NCI-H187 treated with DMSO at 0.1 percent for 48 hours (cell line): ENCODE data around the gene TET1.
"Not testable (repeated sequence)": the region's sequence is repeated elsewhere in the genome, so short reads cannot be mapped to it uniquely, and the experiment has no call there.

Experiments
- DNase-seq: peaks from one replicate; lab custom pipeline; 2025; lab: John Stamatoyannopoulos, UW

TET1 gene

DNA sequence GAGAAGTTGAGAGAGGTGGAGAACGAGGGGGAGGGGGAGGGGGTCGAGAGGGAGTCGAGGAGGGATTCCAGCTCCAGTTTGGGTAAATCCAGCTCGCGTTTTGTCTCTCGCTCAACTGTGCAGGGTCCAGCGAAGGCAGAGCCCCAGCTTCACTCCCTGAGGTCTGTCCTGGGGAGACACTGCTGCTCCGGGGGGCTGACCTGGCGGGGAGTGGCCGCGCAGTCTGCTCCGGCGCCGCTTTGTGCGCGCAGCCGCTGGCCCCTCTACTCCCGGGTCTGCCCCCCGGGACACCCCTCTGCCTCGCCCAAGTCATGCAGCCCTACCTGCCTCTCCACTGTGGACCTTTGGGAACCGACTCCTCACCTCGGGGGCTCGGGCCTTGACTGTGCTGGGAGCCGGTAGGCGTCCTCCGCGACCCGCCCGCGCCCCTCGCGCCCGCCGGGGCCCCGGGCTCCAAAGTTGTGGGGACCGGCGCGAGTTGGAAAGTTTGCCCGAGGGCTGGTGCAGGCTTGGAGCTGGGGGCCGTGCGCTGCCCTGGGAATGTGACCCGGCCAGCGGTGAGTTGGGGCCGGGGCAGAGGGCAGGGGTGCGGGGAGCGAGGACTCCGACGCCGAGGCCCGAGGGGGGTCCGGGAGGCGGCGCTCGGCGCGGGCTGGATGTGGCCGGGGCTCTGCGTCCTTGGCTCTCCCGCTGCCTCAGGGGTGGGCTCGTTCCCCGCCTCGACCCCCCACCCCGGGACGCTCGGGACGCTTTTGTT lies at the start of gene TET1:
Gene TET1 (plus strand): TSS at position 152 of the 757 bp plus-strand sequence. CDS start 12,002 bp downstream, outside the sequence.
- no peak for DNase-seq

DNA sequence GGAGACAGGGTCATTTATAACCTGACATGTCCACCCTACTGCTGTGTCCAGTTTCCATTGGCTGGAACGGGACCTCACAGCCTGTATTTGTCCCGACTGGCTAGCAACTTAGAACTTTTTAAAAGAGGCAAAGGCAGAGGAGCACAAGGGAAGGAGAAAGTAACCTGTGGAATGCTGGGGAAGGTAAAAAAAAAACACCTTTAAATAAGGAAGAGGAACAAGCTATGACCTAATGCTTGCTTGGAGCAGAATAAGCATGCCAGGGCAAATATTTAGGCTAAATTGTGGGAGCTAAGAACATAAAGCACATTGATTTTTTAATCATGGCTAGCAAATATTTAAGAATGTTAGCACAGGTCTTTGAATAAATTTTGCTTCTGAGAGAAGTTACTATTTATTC lies 43.9 kb upstream of the TET1 start:
- not testable (repeated sequence) for DNase-seq

DNA sequence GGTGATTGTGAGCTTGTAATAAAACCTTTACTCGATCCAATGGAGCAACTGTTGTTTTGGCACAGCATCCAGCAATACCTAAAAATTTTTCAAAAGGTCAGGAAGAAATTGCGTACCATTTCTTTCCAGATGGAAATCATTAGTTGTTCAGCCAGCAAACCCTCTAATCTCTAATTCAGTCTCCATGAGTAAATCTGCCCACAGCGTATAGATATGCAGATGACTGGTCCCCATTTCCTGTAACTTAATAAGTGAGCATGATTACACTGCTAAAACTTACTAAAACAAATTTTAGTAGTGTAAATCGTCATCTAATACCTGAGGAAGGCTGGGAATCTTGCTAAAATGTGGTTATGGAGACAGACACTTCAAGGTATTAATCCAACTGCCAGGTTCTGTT lies 43.4 kb upstream of the TET1 start:
- no peak for DNase-seq

DNA sequence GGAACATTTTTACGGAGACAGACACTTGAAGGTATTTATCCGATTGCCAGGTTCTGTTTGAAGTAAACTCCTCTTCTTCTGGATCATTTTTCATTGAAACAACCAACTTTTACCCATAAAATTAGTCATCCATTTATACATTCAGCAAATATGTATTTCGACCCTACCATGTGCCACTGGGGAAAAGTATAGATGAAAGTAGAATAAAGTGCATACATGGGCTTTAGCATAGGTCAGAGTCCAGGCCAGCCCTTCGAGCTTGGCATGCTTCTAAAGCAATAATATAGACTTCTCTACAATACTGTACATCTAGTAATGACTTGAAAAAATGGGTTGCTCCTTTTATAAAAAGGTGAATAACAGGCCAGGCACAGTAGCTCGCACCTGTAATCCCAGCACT lies 42.9 kb upstream of the TET1 start:
- no peak for DNase-seq

DNA sequence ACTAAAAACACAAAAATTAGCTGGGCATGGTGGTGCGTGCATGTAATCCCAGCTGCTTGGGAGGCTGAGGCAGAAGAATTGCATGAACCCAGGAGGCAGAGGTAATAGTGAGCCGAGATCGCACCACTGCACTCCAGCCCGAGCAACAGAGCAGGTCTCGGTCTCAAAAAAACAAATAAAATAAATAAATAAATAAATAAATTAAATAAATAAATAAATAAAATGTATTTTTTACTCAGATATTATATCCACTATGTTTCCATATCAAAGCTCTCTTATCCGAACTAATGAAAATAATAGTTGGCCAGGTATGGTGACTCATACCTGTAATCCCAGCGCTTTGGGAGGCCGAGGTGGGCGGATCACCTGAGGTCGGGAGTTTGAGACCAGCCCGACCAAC lies 41.5 kb upstream of the TET1 start:
- DNase-seq: not testable (repeated sequence)

DNA sequence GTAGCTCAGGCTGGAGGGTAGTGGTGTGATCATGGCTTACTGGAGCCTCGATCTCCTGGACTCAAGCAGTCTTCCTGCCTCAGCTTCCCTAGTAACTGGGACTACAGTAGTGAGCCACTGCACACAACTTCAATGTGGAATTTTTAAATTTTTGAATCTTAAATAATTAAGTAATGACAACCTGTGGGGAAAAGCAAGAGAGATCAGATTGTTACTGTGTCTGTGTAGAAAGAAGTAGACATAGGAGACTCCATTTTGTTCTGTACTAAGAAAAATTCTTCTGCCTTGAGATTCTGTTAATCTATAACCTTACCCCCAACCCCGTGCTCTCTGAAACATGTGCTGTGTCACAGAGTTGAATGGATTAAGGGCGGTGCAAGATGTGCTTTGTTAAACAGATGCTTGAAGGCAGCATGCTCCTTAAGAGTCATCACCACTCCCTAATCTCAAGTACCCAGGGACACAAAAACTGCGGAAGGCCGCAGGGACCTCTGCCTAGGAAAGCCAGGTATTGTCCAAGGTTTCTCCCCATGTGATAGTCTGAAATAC lies 34.6 kb upstream of the TET1 start:
- DNase-seq: not testable (repeated sequence)

DNA sequence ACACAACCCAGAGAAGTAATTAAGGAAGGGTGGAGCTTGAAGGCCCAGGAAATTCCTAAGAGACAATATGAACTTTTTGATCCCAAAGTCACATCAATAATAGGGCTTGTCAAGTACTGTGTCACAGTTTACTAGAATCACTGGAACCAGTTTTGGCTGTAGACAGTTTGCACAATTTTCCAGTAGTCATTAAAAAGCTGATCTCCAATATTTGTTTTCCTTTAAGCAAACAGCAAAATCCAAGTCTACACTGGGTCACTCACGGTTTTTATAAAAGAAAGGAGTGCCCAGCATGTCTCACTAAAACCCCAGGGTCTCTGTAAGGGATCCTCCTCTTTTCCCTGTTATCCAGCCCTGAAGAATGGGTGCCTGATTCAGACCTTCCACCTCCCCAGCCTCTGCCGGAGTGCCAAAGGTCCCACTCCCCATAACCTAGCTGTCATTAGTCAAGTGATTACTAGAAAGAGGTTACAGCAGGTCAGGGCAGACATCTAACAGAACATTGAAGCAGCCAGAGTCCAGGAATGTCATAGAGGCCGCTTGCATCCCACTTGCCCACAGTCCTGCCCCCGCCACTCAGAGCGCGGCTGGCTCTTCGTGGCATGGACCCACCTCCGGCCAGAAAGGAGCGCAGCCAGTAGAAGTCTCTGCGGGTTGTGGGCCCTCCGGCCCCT lies 33.4 kb upstream of the TET1 start:
- no peak for DNase-seq

DNA sequence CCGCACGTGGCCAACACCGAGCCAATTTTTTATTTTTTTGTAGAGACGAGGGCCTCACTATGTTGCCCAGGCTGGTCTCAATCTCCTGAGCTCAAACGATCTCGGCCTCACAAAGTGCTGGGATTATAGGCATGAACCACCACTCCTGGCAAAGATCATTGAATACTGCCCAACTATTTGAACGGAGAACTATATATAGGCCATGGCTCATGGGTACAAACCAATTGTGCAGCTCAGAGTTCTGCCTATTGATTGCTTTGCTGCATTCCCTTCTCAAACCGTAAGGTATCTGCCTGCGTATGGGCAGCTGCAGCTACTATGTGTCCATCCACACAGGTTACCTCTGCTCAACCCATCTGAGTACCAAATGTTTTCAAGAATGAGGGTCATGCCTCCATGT lies 23.2 kb upstream of the TET1 start:
- DNase-seq: no peak

DNA sequence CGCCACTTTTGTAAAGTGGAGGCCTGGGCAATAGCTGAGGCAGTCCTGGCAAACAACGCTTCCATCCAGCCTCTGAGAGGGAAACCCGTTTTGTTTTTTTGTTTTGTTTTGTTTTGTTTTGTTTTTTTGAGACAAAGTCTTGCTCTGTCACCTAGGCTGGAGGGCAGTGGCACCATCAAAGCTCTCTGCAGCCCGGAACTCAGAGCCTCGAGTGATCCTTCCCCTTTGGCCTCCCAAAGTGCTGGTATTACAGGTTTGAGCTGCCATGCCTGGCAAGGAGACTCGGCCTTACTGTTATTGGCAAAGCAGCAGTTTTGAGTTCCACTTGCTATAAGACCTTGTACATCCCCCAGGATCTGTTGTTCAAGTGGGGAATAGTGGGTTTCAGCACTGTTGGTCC lies 22.3 kb upstream of the TET1 start:
- no peak for DNase-seq

DNA sequence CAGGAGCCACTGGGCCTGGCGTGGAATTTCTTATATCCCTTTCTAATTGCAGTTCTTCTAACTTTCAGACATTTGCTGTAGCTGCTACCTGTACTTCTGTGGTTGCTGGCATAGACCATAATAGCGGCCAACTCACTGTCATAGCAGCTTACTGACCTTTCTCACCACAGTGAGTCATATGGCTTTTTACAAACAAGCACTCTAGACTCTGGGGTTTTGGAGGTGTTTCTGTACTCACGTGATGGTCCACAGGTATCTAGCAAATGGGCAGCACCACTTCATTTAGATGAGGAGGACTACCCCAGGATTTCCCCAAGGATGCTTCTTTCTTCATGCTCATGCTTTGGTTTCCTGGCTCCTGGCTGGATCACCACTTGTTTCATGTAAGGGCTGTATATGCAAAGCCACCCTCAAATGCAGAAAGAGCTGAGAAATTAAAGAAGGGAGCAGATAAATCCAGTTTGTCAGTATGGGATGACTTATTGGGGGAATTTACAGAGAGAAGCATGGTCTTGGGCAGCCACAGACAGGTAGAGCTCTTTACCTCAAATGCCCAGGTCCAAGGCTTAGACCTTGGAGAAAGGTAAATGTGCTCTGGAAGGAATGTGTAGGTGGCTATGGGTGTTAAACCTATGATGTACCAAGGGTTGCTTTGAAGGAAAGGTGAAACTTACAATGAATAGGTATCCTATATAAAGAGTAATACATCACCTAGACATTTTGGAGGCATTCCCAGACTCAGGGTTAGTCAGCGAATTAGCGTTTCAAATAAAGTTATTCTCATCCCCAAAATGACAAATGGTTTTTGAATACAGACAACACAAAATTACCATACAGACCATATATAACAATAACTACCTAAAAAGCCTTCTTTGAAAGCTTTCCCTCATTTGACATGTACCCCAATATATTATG lies 16.9 kb upstream of the TET1 start:
- no peak for DNase-seq

DNA sequence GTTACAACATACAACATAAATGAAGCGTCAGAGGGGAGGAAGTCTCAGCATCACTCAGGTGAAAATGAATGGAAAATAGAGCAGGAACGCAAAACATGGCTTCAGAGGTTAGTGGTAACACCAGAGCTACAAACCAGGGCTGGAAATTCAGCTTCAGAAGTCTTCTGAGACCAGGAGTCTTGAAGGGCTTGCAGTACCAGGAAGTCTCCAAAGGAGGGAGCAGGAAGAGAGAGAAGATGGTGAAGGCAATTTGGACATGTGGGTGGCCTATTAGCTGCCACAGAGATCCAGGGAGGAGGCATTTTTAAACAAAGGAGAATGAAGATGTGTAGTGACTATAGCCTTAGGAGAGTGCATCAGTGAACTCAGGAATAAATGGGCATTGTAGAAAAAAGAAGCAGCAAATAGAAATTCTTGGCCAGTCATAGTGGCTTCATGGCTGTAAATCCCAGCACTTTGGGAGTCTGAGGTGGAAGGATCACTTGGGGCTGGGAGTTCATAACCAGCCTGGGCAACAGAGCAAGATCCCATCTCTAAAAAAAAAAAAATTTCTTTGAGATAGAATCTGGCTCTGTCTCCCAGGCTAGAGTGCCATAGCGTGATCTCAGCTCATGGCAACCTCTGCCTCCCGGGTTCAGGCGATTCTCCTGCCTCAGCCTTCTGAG lies 9.3 kb upstream of the TET1 start:
- peak; percentile 41 for DNase-seq

DNA sequence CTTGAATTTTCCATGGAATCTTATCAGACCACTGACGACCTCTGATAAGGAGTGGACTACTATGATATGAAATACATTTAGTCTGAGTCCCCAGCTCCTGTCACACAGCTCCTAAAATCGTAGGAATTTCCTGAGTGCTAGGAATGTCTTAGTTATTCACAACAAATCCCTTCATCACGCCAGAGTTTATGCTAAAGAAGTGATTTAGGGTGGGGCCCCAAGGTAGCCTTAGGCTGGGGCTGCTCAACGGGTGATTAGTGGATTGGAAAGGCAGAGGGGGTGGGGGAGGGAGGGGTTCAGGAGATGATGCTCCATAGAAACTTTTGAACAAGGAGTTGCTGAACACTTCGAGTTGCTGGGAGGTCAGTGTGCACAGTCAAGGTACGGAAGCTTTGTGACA lies 7.0 kb upstream of the TET1 start:
- DNase-seq: no peak

DNA sequence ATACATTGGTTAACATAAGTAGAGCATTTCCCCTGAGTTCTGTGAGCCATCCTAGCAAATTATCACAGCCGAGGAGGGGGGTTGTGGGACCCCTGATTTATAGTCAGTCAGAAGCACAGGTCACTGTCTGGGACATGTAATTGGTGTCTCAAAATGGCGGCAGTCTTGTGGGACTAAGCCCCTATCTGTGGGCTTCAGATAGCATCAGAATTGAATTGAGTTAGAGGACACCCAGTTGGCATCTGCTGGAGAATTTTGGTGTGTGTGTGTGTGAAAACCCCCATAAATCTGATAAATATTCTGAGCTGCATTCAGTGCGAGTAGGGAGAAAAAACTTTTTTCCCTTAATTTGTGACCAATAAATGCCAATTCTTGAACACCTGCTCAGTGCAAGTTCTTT lies 6.5 kb upstream of the TET1 start:
- no peak for DNase-seq

DNA sequence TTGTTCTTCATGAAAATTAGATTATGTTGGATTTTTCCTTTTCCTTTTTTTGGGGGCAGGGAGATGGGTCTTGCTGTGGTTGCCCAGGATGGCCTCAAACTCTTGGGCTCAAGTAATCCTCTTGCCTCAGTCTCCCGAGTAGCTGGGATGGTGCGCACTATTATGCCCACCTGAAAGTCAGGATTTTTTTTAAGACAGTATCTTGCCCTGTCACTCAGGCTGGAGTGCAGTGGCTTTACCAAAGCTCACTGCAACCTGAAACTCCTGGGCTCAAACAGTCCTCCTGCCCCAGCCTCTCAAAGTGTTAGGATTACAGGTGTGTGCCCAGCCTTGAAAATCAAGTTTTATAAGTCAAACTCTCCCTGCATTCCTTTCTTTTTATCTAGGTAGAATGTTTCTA lies 1.7 kb upstream of the TET1 start:
- no peak for DNase-seq

DNA sequence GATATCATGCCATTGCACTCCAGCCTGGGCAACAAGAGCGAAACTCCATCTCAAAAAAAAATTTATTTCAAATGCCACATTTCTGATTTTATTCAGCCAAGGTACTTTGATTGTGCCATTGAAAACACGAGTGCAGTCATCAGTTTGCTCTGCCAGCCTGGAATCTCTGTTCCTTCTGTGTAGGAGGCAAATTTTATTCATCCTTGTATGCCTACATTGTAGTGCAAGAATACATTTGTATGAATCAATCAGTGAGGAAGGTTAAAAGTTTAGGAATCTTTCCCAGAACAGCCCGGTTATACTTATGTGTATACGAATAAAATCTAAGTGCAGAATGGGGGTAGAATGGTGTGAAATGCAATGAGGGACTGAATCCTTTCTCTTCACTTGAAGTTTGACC lies 886 bp upstream of the TET1 start:
- DNase-seq: no peak

DNA sequence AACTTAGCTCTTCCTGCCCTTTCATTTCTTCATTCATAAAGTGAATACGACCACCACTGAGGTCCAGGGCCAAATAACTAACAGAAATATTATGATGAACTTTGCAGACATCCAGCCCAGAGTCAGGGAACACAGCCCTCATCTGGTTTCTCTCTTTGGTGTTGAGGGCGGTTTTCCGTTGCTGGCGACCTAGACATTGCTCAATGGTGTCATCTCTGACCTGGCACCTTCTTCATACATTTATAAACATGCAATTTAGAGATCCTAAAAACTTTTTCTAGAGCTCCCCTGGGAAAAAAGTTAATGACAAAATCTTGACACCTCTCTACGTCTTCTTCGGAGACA lies 324 bp upstream of the TET1 start:
- DNase-seq: no peak

DNA sequence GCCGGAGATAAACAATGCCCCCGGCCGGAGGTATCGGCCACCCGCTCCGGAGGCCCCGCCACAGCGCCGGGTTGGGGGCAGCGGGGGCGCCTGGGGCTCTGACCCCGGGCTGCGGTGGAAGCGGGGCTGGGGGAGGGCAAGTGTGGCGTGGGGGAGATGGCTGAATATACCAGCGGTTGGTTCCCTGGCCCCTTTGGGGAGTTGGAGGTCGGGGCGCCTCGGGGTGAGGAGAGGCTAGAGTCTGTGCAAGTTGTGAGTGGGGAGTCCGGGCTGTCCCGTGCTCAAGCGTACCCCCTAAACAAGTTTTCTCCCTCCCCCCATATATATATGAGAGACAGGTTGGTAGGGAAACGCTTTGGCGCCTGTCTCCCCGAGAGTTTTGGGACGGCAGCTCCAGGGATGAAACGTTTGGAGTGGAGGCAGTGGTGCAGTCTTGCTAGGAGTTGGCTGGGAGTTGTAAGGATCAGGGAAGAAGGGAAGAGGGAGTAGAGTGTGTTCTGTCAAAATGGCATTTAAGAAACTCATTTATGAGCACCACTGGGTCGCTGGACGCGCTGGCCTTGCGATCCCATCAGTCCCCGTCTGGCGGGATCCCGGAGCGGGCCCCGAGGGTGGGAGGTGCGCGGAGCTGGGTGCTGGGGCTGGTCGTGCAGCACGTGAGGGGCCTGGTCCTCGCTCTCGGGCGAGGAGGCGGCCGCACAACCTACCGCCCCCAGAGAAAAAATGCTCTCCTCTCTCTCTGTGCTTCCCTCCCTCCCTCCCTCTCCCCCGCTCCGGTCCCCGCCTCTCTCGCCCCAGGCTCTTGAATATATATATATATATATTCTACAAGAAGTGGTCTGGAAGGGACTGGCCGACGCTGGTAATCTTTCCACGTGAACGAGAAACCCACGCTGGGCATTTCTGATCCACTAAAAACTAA lies 1.1 kb downstream of the TET1 start:
- DNase-seq: no peak

DNA sequence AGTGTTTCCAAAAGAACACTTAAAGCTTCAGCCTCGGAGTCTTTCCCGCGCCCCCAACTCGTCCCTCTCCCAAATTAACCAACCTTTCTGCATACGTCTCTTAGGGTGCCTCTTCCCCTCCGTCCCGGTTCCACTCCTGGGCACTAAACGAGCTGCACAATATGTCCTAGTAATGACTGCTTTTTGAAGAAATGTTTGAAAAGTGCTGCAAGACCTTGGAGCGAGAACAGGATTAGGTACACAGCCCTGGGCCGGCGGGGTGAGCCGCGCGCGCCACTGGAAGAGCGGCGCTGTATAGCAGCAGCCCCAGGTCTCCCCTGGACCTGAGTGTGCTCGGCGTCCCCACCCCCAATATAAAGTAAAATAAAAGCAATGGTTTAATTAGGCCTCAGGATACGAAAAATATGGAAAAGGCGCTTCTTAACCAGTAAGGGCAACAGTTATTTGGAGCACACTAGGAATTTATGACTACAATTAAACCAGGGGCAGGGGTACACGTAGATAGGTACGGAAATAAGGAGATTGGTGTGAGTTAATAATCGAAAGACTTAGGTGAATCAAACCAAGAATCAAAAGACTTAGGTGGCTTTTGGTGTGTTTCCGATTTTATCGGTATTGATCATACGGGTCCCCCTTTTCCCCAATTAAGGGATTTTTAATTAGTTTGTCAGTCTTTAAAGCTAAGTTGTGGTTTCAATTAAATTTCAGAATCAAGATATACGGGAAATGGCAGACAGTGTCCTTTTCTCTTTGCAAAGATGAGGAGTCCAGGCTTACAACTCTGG lies 1.9 kb downstream of the TET1 start:
- DNase-seq: no peak

DNA sequence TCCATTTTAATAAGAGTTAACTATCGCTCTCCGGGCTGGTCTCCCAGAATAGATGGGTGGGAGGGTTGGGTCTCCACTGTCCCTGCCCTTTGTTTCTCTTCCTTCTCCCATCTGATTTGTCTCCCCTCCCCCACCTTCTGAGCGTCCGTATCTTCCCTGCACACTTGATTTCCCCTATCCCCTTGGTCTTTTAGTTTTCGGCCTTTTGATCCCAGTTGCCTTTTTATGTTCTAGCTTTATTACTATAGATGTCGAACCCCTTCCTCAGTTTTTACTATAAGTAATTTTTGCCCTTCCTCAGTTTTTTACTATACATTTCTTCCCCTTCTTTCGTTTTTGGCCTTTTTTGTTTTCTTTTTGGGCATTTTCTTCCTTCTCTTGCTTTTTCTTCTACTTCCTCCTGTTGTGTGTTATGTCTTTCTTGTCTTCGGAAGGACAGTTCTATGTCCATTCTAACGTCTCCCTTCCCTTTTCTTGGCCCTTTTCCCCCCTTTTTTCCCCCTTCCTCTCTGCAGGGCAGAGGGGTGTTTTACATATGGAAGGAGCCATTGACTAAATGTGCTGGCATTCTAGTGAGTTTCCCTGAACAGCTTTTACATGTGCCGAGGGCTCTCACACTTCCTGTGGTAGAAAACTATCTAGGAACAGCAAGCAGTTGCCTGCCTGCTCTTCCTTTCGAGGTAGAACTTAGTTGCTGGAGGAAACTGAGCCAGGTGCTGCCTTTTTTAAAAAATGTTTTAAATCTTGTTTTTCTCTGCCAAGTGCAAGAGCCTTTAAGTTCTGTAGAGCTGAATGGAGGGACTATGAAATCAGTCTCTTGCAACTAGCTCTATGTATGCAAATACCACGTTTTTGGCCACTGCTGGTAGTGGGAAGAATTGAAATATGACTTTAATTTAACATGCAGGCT lies 2.8 kb downstream of the TET1 start:
- no peak for DNase-seq
